Epithelial cell of prostate (primary cell): ENCODE measurements around the gene NFKBIB.

Experiments
- DNase-seq: peaks from one replicate; pipeline ENCODE4 v3.0.0-alpha.2; 2011; ENCODE audit warnings: low read depth, low spot score
- H3K27ac ChIP-seq: fragments of 450-650 bp; 2 replicates; pipeline ENCODE4 v1.5.1; 2017; ENCODE audit warnings: mild to moderate bottlenecking

The NFKBIB gene

DNA sequence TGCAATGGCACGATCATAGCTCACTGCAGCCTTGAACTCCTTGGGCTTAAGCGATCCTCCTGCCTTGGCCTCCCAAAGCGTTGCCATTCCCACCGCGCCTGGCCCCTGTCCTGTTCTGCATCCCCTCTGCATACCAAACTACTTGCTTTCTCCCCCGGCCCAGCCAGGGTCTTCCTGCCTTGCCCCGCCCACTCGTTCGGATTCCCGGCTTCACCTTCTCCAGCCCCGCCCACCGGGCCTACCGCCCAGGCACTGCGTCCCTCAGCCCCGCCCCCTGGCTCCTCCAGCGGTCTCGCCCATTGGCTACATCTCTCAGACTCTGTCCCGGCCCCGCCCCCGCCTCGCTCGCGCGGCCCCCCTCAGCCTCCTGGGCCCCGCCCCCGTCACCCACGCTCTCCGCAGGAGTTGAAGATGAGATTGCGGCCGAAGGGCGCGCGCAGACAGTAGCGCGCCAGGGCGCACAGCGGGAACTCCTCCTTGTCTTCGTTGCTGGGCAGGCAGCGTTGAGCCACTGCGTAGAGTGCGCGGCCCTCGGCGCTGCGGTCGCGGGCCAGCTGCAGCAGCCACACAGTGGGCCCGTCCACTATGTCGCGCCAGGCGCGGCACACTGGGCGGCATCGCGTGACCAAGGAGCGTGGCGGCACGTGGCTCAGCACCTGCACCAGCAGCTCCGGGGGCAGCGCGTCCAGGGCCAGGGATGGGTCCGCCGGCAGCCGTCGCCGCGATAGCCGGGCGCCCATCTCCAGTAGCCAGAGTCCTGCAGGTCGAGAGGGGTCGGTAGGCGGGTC is 50.0 kb downstream of the NFKBIB start:
- H3K27ac ChIP-seq = no peak overlapping the region
- no peak for DNase-seq

GRCh38 chr19:38951187-38951586 is 51.4 kb downstream of the NFKBIB start:
- no peak for DNase-seq

GRCh38 chr19:38952395-38953165 is 52.8 kb downstream of the NFKBIB start:
- H3K27ac ChIP-seq = no peak overlapping the region
- no peak for DNase-seq

More at GRCh38 chr19:38951187-38951586, 51.4 kb downstream of the NFKBIB start:
- H3K27ac ChIP-seq = no peak overlapping the region

- DNase-seq = no peak
- no peak overlapping the region for H3K27ac ChIP-seq
Measured at GRCh38 chr19:38953677-38954076, 53.9 kb downstream of the NFKBIB start.

GRCh38 chr19:38956264-38956663 is 56.5 kb downstream of the NFKBIB start:
- H3K27ac ChIP-seq = no peak overlapping the region
- DNase-seq = no peak

DNA sequence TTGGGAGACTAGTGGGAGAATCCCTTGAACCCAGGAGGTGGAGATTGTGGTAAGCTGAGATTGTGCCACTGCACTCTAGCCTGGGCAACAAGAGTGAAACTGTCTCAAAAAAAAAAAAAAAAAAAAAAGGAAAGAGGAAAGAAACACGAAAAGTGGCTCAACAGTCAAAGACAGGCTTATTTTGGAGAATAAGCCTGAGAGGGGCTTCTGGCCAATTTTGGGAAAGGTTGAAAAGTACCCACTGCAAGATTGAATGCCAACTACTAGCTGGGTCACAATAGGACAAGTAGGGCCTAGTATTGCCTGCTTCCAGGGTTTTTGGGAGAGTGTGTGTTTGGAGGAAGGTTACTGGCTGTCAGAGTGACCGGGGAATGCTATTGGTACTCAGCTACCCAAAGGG is 58.5 kb downstream of the NFKBIB start:
- no peak overlapping the region for H3K27ac ChIP-seq

More for the DNA sequence above, 58.5 kb downstream of the NFKBIB start:
- DNase-seq = no peak
